A204.1 (cell line): Measurements from ENCODE around the gene MICAL3.

Source experiments
- FAIRE-seq: peaks from 2 replicates; lab custom pipeline; 2012; peaks lifted over from hg19 to GRCh38; lab: Jason Lieb, UNC

The MICAL3 gene

DNA sequence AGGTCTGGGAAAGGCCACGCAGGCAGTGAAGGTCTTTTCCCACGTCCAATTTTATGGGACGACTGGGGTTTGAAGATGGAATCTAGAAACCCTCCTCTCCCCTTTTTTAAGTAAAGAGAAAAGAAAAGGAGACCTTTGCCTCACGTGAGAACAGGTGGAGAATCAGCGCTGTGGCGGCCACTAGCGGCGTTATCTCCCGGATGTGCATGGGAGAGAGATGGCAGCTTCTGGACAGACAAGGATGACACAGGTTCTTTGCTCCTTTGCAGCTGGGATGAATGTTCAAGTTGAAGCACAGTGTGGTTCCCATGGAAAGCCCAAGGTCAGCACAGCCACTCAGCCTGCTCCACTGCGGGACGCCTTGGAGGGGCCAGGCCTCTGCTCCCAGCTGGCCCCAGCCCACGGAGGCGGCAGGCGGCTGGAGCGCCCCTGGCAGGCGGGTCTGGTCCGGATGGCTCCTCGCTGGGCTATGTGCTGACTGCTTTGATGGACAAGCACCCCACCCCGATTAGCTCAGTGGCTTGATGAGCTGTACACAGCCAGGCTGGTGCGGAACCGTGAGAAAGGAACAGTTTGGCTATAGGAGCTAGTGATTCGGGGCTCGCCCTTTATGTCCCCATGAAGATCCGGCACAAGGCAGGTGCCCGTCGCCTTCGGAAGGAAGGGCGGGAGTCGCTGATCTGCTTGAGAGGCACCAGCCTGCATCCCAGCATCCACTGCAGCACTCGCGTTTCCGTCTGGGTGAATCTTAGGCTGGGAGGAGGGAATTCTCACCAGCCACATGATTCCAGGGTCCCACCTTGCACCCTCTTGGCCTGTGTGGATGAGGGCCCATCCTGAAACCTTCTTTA lies 235.6 kb downstream of the MICAL3 start:
- no peak for FAIRE-seq

DNA sequence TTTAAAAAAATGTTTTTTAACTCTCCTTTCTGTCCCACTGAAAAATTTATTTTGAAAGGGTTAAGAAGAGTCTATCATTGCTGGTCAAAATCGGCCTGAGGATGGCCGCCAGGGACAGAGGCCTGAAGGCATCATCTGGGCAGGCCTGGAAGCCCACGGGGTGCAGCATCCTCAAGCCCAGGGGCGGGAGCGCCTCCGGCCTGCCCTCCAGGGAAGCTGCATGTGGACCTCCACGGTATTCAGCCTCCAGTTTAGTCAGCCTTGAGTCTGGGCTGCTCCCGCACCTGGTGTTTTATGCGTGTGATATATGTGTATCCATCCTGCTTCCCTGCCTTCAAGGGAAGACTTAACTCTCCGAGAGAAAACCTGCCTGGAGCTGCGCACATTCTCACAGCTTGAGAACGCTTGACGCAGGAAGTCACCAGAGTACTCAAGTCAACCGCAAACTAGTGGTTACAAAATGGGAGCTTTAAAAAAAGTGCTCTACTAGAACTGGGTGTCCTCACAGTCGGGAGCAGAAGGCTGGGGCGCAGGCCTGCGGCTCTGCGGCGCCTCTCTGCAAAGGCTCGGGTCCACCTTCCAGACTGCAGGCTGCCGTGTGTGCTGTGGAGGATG lies 236.5 kb downstream of the MICAL3 start:
- no peak for FAIRE-seq

DNA sequence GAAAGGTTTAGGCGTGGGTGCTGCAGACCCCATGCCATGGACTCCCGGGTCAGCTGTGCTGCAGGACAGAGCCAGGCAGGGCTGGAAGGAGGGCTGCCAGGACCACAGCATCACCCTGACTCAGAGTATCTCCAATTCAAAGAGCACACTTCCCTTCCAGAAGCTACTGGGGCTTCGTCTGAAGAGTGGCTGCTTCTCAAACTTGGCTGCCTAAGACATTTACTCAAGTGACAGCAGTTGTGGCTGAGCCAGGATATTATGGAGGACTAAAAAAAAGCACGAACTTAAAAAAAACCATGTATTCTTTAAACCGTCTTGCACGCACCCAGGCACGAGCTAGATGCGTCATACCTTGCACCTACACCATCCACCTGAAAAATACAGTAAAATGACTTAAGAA lies 237.1 kb downstream of the MICAL3 start:
- no peak for FAIRE-seq

DNA sequence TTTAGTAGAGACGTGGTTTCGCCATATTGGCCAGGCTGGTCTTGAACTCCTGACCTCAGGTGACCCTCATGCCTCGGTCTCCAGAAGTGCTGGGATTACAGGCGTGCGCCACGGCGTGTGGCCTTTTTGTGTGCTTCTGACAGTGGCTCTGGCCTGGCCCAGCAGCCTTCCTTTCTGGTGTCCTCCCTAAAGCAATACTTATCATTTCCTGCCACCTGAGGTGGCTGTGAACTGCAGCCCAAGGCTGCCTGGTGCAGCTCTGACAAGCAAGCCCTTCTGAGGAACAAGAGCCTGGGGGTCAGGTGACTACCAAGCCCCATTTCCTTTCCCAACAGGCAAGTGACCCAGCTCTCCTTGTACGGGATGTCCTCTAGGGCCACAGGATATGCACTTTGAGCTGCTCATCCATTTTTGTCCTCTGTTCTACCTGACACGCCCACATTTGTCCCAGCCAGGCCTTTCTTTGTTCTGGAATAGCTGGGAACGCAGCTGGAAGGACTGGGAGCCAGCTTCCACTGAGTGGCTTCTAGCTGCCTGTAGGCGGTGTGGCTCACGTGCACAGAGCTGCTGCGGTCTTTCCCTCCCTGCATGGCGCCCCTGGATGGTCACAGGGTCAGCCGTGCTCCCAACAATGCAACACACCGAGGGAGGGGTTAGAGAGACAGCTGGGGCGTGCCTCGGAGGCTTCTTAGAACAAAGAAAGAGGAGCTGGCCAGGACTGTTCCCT lies 237.8 kb downstream of the MICAL3 start:
- no peak for FAIRE-seq

DNA sequence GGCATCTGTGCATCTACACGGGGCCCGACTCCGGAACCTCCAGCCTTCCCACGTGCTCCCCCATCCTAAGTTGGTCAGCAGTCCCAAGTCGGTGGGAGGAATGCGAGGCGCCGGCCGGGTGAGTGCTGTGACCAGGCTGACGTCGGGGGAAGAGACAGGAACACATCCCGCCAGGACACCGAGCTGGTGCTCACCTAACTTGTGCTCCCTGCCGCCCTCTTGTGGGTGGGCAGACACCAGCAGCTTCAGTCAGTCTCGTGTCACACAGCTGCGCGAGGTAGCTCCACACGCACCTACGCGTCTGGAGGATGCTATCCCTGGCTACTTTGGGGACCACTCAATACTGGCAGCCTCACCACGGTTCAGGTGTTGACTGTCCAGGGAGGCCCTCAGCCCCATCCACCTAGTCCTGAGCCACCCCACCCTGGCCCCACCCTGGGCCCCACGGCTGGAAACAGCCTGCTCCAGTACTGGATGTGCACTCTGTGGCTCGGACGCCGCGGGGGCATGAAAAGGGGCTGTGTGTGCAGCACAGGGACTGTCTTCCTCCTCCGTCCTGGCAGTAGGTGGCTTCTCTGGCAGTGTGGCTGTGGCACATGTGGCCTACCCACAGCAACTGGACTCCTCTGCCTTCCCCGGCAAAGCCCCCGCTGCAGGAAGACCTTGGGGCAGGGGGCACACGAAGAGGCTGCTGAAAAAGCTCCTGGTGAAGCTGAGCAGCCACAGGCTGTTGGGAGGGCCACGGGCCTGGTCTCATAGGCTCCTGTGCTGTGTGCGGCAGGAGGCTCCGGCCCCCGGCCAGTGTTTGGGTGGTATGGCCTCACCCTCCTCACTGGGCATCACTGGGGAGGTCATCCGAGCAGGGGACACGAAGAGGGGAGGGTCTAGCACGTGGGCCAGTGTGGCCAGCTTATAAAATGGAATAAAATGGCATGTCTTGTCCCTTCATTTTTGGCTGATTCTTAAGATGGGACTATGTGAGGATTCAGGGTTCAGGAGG lies 238.9 kb downstream of the MICAL3 start:
- FAIRE-seq, result no peak

DNA sequence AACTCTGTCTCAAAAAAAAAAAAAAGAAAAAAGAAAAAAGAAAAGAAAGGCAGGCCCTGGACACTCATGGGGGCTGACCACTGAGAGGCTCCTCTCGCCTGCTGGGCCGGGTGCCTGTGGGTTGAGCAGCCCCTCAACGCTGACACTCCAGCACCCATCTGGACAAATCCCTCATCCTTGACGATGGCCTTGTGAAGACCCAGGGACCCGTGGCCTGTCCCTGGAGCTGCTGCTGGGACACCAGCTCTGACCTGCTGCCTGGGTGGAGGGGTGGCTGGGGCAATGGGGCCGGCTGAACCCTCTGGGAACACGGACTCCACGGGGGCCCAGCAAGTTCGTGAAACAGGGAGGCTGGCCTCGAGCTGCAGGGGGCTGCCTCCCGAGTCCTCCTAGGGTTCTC lies 239.6 kb downstream of the MICAL3 start:
- no peak for FAIRE-seq

DNA sequence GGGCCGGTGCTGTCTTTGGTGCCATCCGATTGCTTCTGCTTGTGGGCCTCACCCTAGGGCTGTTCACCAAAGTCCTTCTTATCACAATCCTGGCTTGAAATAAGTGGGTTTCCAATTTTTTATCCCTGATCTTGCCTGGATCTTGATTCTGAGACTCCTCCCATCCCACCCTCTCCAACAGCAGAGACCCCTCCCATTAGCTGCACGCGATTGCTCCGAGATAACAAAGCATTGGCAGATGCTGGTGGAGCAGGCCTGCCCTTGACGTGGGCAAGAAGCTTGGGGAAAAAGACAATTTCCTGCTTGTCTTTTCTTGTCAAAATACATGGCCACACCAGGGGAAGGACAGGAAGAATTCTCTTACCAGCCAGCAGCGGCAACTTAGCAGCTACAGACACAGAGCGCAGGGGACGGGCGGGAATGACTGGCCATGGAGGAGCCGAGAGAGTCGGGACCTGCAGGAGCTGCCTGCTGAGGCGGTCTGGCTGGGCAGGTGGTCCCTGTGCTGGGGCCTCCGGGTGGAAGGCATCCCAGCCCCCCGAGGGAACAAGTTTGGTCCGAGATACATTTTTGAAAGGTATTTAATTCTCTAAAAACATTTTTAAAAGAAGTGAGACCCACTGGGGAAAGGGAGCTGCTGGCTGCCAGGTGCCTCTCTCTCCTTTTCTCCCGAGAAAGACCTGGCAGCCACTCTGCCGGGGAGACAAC lies 240.4 kb downstream of the MICAL3 start:
- no peak for FAIRE-seq

DNA sequence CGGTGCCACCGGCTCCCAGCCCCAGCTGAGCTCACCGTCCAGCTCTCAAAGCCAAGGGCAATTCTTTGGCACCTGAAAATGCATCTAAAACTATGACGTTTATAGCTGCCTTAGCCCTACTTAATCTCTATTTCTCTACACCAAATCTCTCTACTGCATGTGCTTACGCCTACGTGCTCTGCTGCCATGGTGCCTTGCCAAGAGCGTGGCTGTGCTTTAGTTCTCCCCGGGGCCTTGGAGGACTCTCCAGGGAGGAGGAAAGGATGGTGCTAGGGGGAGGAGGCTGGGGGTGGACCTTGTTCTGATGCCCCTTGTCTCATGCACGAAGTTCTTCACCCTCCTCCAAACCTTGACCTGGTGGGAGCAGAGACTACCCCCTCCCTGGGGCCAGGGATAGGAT lies 241.0 kb downstream of the MICAL3 start:
- FAIRE-seq, result no peak

DNA sequence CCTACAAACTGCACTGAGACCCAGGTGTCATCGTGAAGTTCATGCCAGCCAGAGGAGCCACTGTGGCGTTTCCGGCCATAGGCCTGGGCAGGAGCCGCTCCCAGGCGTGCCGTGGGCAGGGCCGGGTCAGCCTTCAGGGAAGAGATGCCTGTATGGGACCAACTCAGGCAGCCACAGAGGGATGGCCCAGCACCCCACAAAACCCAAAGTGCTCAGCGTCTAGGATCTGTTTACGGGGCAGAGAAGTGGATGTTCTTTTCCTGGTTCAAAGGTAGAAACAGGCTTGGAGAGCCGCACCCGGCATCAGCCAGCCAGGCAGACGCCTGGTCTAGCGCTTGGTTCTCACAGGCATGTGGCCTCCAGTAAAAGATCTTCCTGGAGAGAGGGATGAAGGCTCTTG lies 241.7 kb downstream of the MICAL3 start:
- FAIRE-seq, result no peak

DNA sequence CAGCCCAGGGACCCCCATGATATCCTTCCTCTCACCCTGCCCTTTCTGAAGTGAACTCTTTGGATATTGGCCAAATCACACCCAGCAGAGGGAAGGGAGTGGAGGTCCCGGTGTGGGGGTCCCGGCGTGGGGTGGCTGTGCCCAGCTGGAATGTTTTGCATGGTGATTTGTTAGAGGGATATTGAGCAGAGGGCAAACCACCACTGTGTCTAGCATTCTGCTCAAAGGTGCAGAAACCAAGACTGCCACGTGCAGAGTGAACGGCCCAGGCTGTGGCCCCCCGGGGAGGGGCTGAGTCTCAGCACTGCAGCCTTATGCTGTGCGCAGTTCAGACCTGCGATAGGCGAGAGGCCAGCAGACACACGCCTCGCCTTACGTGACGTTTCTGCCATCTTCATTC lies 242.2 kb downstream of the MICAL3 start:
- no peak for FAIRE-seq

DNA sequence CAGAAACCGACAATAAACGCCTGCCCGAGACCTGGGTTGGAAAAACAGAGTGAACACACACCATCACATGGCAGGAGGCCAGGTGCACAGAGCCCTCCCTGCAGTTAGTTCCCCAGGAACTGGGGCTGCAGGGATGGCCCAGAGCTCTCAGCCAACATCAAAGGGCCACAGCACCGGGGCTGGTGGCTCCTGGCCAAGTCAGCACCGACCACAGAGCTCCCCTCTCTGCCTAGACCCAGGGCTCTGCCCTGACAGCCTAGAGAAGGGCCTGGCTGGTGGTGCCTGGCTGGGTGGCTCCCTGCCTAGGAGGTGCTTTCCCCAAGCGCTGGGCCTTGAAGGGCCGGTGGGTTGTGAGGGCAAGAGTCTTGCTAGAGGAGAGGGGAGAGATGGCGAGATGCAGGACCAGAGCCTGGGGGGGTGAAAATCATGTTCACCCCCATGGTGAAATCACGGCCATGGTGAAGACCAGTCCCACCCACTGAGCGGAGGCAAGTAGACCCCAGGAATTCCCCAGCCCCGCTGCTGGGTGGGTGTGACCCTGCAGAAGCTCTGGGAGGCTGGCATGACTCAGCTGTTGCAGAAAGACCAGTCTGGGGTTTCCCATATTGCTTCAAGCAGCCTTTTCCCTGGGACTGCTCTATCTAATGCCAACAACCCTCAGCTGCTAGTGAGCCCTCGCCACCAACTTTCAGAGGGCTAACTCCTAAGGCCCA lies 242.9 kb downstream of the MICAL3 start:
- FAIRE-seq, result no peak

DNA sequence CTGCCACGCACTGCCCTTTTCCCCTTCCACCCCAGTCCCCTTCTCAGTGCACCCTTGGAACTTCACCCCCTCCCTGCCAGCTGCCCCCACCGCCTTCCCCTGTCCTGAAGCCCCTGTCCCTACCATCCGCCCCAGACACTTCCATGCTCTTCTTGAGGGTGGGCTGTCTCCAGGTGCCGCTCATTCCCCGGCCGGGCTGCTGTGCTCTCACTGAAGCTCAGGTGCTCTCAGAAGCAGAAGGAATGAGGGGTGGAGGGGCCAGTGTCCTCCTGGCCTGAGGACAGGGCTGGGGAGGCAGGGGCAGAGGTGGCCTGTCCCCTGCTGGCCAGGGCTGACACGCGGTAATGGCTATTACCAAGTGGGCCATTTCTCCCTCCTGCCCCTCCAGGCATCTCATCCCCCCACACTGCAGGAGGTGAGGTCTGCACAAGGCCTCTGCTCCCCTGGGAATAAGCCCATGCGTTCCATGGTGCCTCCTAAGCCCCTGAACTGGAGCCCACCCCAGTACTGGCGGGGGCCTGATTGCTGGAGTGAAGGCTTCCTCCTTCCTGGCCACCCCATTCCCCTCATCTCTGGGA lies 243.5 kb downstream of the MICAL3 start:
- no peak for FAIRE-seq

DNA sequence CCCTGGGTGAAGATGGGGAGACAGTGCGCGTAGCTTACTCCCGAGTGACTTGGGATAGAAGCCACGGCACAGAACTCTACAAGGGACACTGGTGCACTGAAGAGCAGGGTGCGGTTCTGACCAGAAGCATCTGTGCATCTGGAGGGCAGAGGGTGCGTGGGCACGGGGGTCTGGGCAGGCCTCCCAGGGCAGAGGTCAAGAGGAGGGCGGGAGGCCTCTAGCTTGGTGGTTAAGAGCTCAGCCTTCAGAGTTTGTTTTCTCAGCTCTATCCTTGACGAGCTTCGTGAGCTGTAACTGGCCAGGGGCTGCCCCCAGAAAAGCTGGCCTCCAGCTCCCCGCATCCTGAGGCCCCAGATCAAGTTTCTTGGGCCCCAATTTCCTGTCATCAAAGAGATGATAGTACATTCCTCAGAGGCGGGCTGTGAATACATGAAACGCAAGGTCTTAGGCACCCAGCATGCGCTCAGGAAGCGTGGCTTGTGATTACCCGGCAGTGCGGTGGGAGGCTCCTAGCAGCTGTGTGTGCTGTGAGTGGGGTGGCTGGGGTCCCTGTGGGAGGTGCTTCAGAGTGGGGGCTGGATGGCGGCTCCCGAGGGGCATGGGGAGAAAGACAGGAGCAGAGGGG lies 244.1 kb downstream of the MICAL3 start:
- FAIRE-seq, result no peak

DNA sequence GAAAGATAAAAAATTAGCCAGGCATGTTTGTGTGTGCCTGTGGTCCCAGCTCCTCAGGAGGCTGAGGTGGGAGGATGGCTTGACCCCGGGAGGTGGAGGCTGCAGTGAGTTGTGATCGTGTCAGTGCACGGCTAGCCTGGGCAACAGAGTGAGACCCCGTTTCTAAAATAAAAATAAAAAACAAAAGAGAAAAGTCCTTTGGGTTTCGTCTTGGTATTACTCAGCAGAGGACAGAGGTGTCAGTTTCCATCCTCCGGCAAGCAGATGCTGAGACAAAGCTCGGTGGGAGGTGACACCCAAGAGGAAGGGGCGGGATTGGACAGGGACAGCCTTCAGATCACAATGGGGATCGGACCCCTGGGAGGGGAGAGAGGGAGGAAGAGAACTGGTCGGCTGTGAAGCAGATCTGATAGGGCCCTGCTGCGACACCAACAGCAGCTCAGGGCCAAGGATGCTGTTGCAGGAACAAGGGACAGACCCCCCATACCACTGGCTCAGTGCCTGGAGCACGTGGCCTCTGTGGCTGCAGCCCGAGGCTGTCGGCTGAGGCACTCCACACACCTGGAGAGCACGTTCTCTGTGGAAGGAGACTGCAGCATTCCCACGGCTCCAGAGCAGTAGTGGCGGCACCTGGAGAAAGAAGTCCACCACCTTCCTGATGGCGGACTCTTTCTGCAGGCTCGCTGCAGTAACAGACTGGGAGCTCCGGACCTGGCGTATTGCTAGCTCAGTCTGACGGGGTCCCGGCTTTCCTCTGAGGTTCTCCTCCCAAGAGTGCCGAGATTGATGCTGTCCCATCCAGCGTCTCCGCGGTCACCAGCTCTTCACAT lies 244.9 kb downstream of the MICAL3 start:
- no peak for FAIRE-seq

DNA sequence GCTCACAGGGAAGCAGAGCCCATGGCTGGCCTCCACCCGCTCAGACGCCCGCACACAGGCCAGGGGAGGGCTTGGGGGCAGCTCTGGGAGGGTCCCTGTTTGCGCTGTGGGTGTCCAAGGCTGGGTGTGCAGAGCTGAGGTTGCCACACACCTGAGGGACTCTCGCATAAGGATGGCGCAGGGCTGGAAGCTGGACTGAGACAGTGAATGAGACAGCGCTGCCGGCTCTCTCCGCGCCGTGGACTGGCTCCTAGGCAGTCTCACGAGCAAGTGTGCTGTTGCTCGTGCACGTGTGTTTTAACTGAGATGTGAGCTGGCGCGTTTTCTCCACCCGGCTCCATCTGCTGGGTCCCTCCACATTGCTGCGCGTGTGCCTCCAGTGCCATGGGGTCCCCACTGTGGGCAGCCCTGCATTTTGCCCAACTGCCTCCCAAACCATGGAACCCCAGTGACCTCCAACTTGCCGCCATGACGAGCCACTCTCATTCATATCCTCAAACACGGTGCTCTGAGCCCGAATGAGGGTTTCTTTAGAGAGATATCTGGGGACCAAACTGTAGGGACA lies 245.9 kb downstream of the MICAL3 start:
- no peak for FAIRE-seq

DNA sequence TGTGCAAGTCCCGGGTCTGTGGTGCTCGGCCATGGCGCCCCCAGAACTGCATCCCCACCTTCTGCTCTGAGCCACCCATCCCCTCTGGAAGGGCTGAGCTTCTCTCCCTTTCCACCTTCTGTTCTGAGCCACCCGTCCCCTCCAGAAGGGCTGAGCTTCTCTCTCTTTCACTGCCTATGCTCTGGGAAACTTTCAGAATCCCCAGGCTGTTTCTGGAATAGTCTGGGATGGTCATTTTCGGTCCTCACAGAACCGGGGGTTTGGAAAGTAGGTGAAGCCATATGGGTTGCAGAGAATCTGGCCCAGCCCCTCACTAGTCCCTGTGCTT lies 246.7 kb downstream of the MICAL3 start:
- FAIRE-seq, result no peak

DNA sequence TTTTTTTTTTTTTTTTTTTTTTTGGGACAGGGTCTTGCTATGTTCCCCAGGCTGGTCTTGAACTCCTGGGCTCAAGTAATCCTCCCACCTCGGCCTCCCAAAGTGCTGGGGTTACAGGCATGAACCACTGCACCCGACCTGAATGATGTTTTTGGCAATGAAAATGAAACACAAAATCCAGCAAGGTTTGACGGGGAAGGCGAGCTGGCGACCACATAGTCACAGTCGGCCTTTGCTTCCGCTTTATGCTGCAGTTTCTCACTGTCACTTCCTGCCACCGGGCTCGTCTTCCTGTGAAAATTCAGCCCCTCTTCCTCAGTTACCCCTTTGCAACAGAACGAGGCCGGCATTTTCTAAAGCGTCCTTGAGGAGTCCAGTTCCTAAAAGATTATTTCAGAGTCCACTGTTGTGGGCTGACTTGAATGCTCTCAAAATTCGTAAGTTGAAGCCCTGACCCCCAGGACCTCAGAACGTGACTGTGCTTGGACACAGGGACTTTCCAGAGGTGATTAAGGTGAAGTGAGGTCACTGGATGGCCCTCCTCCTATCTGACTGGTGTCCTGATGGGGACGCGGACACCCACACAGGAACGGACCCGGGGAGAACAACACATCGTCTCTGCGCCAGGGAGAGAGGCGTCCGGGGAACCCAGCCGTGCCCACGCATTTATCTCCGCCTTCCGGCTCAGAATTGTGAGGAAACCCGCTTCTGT lies 247.2 kb downstream of the MICAL3 start:
- FAIRE-seq, result no peak

DNA sequence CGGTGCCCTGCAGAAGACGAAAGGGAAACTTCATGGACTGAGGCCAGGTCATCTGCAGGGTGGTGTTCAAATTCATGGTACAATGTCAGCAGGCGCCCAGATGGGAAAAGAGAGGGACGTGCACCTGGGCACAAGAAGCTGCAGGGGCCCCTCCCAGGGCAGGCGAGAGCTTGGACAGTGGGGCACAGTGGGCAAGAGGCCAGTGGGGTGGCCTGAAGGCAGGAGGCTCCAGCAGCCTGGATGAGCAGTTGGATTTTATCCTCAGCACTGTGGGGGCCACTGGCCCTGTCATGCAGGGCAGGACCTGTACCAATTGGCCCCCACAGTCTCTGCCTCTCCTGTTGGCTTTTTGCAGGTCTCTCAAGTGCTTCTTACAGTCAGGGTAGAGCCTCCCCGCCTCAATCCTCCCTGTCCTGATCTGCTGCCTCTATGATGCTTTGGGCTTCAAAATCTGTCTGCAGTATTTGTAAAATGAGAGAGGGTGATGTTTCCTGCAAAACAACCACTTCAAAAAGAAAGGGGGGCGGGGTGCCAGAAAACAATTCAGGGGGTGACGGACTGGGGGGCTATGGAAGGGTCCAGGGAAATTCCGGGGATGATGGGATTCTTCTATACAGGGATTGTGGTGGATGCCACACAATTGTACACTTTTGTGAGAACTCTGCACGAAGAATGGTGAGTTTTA lies 248.4 kb downstream of the MICAL3 start:
- FAIRE-seq, result no peak
